ENCODE results near the gene ARFIP1.

Gene ARFIP1

DNA sequence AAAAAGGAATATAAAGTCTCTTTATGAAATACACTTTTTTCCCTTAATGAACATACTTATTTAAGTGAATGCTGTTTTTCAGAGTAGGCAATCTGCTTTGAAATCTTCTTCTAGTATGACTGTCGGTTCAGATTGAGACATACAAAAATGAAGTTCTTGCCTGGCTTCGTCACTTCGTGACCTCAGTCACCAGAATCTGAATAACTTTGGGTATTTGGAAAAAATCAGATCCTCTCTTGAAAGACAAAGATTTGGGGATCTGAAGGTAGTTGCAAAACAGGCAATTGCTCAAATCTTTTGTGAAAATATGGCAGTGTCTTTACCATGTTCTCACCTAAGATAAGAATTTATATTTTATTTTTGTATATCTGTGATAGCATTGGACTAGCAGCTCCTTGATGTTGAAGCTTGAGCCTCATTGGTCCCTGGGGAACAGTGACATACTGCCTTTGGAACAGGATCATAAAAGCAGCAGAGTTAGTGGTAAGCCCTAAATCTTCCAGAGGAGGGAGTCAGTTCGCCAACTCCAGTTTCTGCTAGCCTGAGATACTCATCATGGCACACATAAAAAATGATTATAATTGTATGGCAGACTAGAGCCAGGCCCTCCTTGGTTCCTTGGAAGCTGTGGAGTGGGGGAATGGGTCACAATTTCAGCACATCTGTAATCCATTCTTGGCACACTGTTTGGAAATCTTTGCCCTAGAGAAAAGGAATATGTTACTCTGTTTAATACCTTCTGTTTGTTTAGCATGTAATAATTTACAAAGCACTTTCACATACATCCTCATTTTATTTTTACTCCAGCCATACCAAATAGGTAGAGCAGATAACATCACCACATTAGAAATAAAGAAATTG, 5.0 kb downstream of the ARFIP1 start:
- no peak overlapping the region for H3K4me3 ChIP-seq (ENCODE audit: low read length)
- DNase-seq (ENCODE audit: low read depth, low spot score) = peak; percentile 36

DNA sequence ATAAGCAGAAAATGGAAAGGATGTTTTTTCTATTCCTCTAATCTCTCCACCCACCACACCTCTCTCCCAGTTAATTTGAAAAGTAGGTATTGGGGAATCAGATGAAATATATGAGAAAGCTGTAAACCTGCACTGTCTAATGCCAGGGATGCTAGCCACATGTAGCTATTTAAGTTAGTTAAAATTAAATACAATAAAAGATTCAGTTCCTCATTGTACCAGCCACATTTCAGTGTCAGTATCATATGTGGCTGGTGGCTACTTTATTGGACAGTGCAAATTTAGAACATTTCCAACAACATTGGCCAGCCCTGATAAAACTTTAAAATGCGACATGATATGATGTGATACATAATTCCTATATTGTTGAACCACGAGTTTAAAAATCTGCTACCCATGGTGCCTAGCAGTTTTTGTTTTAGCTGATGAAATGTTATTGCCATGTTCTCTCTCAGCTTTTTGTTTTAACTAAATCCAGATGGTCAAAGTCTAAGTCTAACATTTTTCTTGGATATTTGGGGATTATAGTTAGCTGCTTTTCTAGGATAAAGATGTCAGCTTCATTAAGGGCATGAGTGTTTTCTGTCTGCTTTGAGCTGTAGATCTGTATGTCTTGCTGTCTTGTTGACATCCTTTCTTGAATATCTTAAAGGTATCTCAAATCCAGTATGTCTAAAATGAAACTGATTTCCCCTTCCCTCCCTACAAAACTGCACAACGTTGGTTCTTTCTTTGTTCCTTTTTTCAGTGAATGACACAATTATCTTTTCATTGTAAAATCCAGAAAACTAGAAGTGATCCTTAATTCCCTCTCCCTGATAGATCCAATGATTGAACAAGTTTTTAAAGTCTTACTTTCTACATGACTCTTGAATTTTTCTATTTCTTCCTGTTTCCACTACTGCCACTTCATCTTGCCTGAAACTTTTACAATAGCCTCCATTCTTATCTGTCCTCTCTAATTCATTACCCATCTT, 6.2 kb downstream of the ARFIP1 start:
- no peak for DNase-seq (ENCODE audit: low read depth, low spot score)
- no peak overlapping the region for H3K4me3 ChIP-seq (ENCODE audit: low read length)

DNA sequence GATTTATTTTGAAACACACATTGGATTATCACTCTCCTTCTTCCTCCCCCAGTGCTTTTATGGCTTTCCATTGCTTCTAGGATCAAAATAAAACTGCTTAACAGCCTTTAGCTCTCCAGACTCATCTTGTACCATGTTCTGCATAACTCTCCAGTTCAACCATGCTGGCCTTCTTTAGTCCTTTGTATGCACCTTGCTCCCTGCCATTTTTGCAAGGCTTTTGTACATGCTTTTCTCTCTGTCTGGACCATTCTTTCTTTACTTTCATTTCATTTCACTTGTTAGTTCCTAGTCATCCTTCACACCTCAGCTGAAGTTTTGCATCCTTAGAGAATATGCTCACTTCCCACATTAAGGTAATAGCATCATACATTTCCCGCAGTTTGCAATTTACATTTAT, 6.9 kb downstream of the ARFIP1 start:
- no peak overlapping the region for H3K4me3 ChIP-seq (ENCODE audit: low read length)
- DNase-seq (ENCODE audit: low read depth, low spot score) = no peak

DNA sequence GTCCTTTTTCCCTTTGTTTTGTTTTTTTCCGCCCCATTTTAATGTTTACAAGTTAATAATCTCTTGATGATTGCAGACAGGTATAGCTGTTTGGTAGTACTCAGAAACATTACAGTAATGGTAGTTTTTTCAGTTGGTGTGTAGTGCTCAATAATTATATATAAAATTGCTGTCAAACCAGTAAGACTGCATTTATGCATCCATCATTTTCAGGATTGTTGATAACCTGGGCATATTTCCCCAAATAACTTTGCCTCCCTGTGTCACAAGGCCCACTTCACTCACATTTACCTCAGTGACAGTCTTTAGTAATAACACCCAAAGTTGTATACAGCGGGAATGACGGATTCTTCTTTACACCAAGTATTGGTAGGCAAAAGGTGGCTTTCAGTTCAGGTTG, 16.1 kb downstream of the ARFIP1 start:
- no peak overlapping the region for H3K4me3 ChIP-seq (ENCODE audit: low read length)
- no peak for DNase-seq (ENCODE audit: low read depth, low spot score)

DNA sequence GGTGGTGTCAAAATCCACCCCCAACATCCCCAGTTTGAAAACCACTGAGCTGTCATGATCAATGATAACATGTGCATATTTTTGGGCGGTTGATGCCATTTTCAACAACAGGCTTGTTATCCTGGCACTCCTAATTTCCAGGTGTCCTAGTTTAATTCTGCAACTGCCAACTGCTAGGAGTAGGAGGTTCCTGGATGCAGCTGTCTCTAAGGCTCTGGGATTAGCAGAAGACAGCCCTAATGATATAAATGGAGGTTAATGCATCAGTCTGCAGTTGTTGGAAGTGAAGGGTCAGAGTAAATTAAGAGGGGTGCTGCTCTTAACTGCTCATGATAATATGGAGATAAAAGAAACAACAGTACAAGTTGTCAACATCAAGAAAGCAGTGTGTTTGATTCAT, 23.8 kb downstream of the ARFIP1 start:
- no peak overlapping the region for H3K4me3 ChIP-seq (ENCODE audit: low read length)
- DNase-seq (ENCODE audit: low read depth, low spot score) = no peak

DNA sequence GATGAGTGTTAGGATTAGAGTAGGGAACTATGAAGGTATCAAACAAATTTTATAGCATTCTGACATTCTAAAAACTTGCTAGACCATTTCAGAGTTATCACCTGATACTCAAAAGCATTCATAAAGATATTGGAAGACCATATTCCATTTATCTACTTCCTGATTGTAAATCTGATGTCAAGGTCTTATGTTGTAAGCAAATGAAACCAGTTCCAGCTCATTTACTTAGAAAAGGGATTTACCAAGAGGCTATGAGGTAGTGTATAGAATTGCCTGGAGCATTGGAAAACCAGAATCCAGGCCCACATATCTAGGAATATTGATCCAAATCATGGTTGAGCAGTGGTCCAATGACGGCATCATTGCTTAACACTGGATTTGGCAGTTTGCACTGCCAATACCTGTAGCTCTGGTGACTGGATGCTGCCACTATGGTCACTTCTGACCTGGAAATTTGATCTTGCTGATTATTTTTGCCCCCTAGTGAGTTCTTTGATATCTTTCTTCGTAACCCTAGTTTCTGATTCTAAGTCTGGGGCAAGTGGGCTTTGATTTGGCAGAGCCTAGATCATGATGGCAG, 25.4 kb downstream of the ARFIP1 start:
- H3K4me3 ChIP-seq (ENCODE audit: low read length) = no peak overlapping the region
- DNase-seq (ENCODE audit: low read depth, low spot score) = no peak

DNA sequence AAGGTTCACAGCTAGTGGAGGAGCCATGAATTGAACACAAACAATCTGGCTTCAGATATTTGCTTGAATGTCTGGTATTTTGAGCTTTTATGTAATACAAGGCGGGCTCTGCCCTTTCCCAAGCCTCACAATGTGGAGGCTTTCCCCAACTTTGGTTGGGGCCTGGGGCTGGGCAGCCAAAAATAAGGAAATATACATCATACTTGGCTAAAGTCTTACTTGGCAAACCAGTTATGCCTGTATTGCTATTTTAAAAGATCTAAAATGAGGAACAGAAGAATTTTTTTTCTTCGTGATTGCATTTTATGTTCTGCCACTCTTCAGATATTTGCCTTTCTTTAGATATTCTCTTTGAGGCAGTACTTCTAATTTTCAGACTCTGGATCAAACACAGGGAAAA, 26.1 kb downstream of the ARFIP1 start:
- no peak overlapping the region for H3K4me3 ChIP-seq (ENCODE audit: low read length)
- DNase-seq (ENCODE audit: low read depth, low spot score) = no peak

DNA sequence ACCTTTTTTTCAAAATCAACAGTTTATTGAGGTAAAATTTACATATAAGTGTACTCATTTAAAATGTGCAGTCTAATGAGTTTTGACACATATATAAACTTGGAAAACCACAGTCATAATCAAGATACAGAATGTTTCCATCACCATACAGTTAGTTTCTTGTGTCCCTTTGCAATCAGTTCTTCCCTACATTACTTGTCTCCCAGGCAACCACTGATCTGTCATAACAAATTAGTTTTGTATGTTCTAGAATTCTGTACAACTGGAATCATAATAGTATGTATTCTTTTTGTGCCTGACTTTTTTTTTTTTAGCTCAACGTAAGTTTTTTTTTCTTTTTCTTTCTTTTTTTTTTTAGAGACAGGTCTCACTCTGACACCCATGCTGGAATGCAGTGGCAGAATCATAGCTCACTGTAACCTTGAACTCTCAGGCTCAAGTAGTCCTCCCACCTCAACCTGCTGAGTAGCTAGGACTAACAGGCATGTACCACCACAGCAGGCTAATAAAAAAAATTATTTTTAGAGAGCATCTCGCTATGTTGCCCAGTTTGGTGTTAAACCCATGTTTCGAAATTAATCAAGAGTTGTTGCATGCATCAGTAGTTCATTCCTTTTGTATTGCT, 26.9 kb downstream of the ARFIP1 start:
- no peak for DNase-seq (ENCODE audit: low read depth, low spot score)

DNA sequence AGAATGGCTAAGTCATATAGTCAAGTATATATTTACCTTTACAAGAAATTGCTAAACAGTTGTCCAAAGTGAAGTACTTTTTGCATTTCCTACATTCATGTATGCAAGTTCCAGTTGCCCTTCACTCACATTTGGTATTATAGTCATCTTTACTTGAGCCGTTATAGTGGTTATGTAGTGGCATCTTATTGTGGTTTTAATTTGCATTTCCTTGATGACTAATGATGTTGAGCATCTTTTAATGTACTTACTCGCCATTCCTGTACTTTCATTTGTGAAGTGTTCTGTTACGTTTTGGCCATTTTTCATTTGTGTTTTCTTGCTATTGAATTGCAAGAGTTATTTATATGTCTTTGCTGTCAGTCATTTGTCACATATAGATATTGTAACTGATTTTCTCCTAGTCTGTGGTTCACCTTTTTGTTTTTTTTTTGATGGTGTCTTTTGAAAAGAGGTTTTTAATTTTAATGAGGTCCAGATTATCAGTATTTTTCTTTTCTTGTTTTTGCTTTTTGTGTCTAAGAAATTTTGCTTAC, 27.6 kb downstream of the ARFIP1 start:
- DNase-seq (ENCODE audit: low read depth, low spot score) = peak; percentile 23
- H3K4me3 ChIP-seq (ENCODE audit: low read length) = no peak overlapping the region

More for the DNA sequence above, 26.9 kb downstream of the ARFIP1 start:
- H3K4me3 ChIP-seq (ENCODE audit: low read length) = no peak overlapping the region

DNA sequence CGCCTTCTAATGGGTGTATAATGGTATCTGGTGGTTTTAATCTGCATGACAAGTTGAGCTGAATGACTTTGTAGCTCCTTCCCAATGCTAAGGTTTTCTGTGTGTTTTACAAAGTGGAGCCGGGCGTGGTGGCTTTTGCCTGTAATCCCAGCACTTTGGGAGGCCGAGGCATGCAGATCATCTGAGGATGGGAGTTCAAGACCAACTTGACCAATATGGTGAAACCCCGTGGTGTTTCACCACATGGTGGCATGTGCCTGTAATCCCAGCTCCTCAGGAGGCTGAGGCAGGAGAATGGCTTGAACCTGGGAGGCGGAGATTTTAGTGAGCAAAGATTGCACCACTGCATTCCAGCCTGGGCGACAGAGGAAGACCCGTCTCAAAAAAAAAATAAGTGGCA, 28.9 kb downstream of the ARFIP1 start:
- H3K4me3 ChIP-seq (ENCODE audit: low read length) = no peak overlapping the region
- DNase-seq (ENCODE audit: low read depth, low spot score) = no peak

DNA sequence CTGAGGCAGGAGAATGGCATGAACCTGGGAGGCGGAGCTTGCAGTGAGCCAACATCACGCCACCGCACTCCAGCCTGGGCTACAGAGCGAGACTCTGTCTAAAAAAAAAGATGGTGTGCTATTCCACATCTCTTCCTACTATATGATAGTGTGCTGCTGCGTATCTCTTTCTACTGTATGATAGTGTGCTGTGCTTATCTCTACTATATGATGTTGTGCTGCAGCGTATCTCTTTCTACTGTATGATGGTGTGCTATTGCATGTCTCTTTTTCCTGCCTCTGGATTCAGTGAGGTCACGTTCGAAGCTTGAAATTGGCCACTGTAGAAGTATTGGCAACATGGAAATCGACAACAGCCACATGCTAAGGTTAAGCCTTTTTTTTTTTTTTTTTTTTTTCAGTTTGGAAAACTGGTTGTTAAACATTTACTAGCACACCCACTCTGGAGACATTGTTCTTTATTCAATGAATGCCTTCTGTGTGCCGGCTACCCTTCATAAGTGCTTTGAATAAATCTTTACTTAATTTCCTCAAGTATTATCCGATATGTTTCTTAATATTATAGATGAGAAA, 31.0 kb downstream of the ARFIP1 start:
- DNase-seq (ENCODE audit: low read depth, low spot score) = no peak

DNA sequence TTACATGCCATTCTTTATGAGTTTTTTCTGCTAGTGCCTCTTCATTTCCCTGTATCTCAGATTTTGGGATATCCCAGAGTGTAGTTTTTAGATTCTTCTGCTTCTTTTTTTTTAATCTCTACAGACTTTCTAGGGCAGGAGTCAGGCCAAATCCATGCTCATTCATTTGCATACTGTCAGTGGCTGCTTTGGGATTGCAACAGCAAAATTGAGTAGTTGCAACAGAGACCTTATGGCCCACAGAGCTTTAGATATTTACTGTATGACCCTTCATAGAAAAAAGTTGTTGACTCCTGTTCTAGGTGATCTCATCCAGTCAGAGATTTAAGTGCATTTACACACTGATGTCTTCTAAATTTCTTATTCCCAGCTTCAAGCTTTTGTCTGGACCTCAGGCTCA, 35.3 kb downstream of the ARFIP1 start:
- DNase-seq (ENCODE audit: low read depth, low spot score) = no peak
- H3K4me3 ChIP-seq (ENCODE audit: low read length) = no peak overlapping the region

More for the DNA sequence above, 31.0 kb downstream of the ARFIP1 start:
- no peak overlapping the region for H3K4me3 ChIP-seq (ENCODE audit: low read length)

DNA sequence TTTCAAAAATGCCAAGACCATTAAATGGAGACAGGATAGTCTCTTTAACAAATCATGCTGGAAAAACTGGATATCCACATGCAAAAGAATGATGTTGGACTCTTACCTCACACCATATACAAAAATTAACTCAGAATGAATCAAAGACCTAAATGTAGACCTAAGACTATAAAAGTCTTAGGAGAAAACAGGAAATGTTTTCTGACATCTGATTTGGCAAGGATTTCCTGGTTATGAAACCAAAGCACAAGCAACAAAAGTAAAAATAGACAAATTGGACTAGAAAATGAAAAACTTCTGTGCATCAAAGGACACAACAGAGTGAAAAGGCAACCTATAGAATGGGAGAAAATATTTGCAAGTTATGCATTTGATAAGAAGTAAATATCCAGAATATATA, 37.6 kb downstream of the ARFIP1 start:
- DNase-seq (ENCODE audit: low read depth, low spot score) = no peak
- H3K4me3 ChIP-seq (ENCODE audit: low read length) = no peak overlapping the region

DNA sequence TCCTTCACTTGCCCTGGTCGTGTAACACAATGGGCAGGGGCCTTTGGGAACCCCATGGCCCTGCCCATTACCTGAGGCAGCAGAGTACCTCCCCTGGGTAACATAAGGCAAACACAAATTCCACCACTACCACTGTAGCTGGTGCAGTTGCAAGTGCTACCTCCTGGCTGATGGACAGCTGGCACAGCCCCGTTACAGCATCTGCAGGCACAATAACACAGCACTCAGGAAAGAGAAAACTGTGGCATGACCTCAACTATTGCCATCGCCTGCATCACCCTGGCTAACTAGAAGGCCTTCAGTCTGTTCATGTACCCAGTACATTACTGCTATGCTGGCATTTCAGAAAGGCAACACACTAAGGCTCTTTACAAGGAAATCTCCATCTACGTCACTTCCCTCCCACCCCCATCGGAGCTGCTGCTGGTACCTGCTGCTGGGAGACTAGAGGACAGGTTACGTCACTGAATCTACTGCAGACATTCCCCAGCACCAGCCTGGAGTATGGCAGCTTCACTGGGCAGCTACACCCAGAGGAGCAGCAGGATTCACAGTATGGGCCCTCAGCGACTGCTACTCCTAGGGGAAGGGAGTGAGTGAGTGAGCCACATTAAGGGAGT, 39.4 kb downstream of the ARFIP1 start:
- H3K4me3 ChIP-seq (ENCODE audit: low read length) = no peak overlapping the region
- DNase-seq (ENCODE audit: low read depth, low spot score) = no peak

DNA sequence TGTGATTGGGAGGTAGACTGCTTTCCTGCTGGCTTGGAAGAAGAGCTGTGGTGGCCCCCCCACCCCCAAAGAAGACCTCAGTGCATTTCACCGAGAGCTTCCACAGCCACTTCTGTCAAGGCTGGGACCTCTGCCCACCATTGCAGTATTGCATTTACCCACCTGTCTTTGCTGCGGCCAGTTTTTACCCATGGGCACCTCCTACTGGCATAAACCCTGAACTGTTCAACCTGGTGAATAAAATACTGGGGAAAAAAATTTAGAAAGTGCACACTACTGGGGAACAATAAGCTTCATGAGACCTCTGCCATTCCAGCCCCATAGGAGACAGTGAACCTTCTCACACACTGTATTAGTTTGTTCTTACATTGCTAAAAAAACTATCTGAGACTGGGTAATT, 40.3 kb downstream of the ARFIP1 start:
- DNase-seq (ENCODE audit: low read depth, low spot score) = no peak
- no peak overlapping the region for H3K4me3 ChIP-seq (ENCODE audit: low read length)

DNA sequence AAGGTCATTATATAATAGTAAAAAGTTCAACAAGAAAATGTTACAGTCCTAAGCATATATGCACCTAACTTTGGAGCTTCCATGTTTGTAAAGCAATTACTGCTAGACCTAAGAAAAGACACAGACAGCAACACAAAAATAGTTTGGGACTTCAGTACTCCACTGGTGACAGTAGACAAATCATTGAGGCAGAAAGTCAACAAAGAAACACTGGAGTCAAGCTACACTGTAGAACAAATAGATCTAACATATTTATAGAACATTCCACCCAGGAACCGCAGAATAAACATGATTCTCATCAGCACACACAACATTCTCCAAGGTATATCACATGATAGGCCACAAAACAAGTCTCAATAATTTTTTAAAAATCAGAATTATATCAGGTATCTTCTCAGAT, 42.6 kb downstream of the ARFIP1 start:
- no peak overlapping the region for H3K4me3 ChIP-seq (ENCODE audit: low read length)
- no peak for DNase-seq (ENCODE audit: low read depth, low spot score)

DNA sequence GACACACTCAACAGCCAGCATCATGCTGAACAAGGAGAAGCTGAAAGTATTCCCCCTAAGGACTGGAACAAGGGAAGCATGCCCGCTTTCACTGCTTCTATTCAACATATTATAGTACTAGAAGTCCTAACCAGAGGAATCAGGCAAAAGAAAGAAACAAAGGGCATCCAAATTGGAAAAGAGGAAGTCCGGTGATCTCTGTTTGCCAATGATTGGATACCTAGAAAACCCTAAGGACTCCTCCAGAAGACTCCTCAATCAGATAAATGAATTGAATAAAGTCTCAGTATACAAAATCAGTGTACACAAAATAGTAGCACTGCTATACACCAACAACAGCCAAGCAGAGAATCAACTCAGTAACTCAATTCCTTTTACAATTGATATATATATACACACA, 44.8 kb downstream of the ARFIP1 start:
- no peak for DNase-seq (ENCODE audit: low read depth, low spot score)
- no peak overlapping the region for H3K4me3 ChIP-seq (ENCODE audit: low read length)

DNA sequence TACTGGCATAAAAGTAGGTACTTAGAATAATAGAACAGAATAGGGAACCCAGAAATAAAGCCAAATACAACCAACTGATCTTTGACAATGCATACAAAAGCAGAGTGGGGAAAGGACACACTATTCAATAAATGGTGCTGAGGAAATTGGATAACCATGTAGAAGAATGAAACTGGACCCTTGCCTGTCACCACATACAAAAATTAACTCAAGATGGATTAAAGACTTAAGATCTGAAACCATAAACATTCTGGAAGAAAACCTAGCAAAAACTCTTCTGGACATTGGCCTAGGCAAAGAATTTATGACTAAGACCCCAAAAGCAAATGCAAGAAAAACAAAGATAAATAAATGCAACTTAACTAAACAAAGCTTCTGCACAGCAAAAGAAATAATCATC, 45.6 kb downstream of the ARFIP1 start:
- H3K4me3 ChIP-seq (ENCODE audit: low read length) = no peak overlapping the region
- DNase-seq (ENCODE audit: low read depth, low spot score) = no peak

Data from Jurkat, Clone E6-1 (cell line).